ENCODE data around the gene DUSP28.

DUSP28 gene

GRCh38 chr2:240581811-240582210 lies 21.7 kb downstream of the DUSP28 start:
- H3K9me3 ChIP-seq = no peaks in the 10 kb centered on the region
- H3K27me3 ChIP-seq = no peaks in the 10 kb centered on the region
- no peak overlapping the region for H3K4me3 ChIP-seq (ENCODE audit: low read depth in 1 of 2, low read length in 1 of 2)
- peaks cover 23% of the 10 kb centered on the region for H3K36me3 ChIP-seq
- H3K4me1 ChIP-seq (ENCODE audit: control insufficient read depth in 1 of 2, insufficient read depth in 1 of 2, low read depth in 1 of 2, low read length in 1 of 2) = peaks cover 48 to 55% of the 10 kb centered on the region in 2 experiments
- no peak for TF ChIP-seq CTCF (IDR thresholded peaks at IDR 0.05)
- H3K27ac ChIP-seq = no peak overlapping the region

GRCh38 chr2:240582781-240583180 lies 22.6 kb downstream of the DUSP28 start:
- Histone ChIP-seq H3K4me1 (ENCODE audit: control insufficient read depth in 1 of 2, insufficient read depth in 1 of 2, low read depth in 1 of 2, low read length in 1 of 2) (peaks cover 57 to 64% of the 10 kb centered on the region in 2 experiments), H3K36me3 (peaks cover 13% of the 10 kb centered on the region), H3K27ac (no peak overlapping the region)

GRCh38 chr2:240583774-240584173 lies 23.6 kb downstream of the DUSP28 start:
- peaks cover 3% of the 10 kb centered on the region for H3K36me3 ChIP-seq
- H3K27me3 ChIP-seq = no peaks in the 10 kb centered on the region
- H3K27ac ChIP-seq = no peak overlapping the region
- no peaks in the 10 kb centered on the region for H3K9me3 ChIP-seq
- peaks cover 55 to 60% of the 10 kb centered on the region in 2 experiments for H3K4me1 ChIP-seq (ENCODE audit: control insufficient read depth in 1 of 2, insufficient read depth in 1 of 2, low read depth in 1 of 2, low read length in 1 of 2)
- TF ChIP-seq CTCF (IDR thresholded peaks at IDR 0.05) = no peak
- no peak overlapping the region for H3K4me3 ChIP-seq (ENCODE audit: low read depth in 1 of 2, low read length in 1 of 2)

More at GRCh38 chr2:240582781-240583180, 22.6 kb downstream of the DUSP28 start:
- no peak for TF ChIP-seq CTCF (IDR thresholded peaks at IDR 0.05)
- H3K9me3 ChIP-seq = no peaks in the 10 kb centered on the region
- H3K4me3 ChIP-seq (ENCODE audit: low read depth in 1 of 2, low read length in 1 of 2) = no peak overlapping the region
- H3K27me3 ChIP-seq = no peaks in the 10 kb centered on the region

- Histone ChIP-seq H3K36me3 (peaks cover 5% of the 10 kb centered on the region), H3K4me1 (ENCODE audit: control insufficient read depth in 1 of 2, insufficient read depth in 1 of 2, low read depth in 1 of 2, low read length in 1 of 2) (peaks cover 47 to 52% of the 10 kb centered on the region in 2 experiments), H3K9me3 (no peaks in the 10 kb centered on the region), H3K27ac (no peak overlapping the region), H3K27me3 (no peaks in the 10 kb centered on the region), H3K4me3 (ENCODE audit: low read depth in 1 of 2, low read length in 1 of 2) (no peak overlapping the region)
- TF ChIP-seq CTCF (IDR thresholded peaks at IDR 0.05) = no peak
These were observed 24.4 kb downstream of the DUSP28 start for GRCh38 chr2:240584486-240585031.

GRCh38 chr2:240585101-240585500 lies 24.9 kb downstream of the DUSP28 start:
- H3K4me3 ChIP-seq (ENCODE audit: low read depth in 1 of 2, low read length in 1 of 2) = peak overlapping the region; percentile 95 to 96
- peak overlapping the region; percentile 92 for H3K27ac ChIP-seq
- no peaks in the 10 kb centered on the region for H3K27me3 ChIP-seq
- no peaks in the 10 kb centered on the region for H3K9me3 ChIP-seq
- TF ChIP-seq CTCF (IDR thresholded peaks at IDR 0.05) = no peak
- peaks cover 42 to 47% of the 10 kb centered on the region in 2 experiments for H3K4me1 ChIP-seq (ENCODE audit: control insufficient read depth in 1 of 2, insufficient read depth in 1 of 2, low read depth in 1 of 2, low read length in 1 of 2)
- peaks cover 10% of the 10 kb centered on the region for H3K36me3 ChIP-seq
